GM13977 (cell line): ENCODE measurements around the gene METAP1D.

Source experiments
- DNase-seq: peaks from one replicate; pipeline ENCODE4 v3.0.0; 2012; ENCODE audit warnings: low spot score
- CTCF ChIP-seq: IDR thresholded peaks from 2 replicates; pipeline ENCODE4 v1.5.1; 2012; ENCODE audit warnings: mild to moderate bottlenecking, control low read depth; ENCODE audit not compliant: insufficient read depth; ENCODE audit errors: extremely low read depth, missing control alignments
- in situ Hi-C: fragments of 300-500 bp; cut with MboI; formaldehyde crosslinking; loops from one replicate; pipeline ENCODE4 v1.12.0; 2022; ENCODE audit warnings: low sequenced_read_pairs, low pct_unique_long_range_greater_than_20kb, mixed read lengths, inconsistent platforms; ENCODE audit not compliant: unreplicated experiment

Gene METAP1D

GRCh38 chr2:172106108-172106961 lies 106.6 kb downstream of the METAP1D start:
- DNase-seq, result peak; percentile 64
- TF ChIP-seq CTCF, result peak; percentile 62
- in situ Hi-C loops, result loop anchor here (10.0 to 25.0 kb wide), 2 partner anchors 402 to 519 kb away; no protein-coding TSS in a partner anchor

- peak; percentile 11 for DNase-seq
- TF ChIP-seq CTCF, result no peak
- in situ Hi-C loops, result loop anchor here (10.0 to 25.0 kb wide), 2 partner anchors 403 to 521 kb away; no protein-coding TSS in a partner anchor
These were observed 108.2 kb downstream of the METAP1D start for GRCh38 chr2:172107690-172108586.

- DNase-seq, result peak; percentile 12
- in situ Hi-C loops, result loop anchor here (10.0 to 25.0 kb wide), 2 partner anchors 404 to 521 kb away; no protein-coding TSS in a partner anchor
- no peak for TF ChIP-seq CTCF
These were observed 108.8 kb downstream of the METAP1D start for GRCh38 chr2:172108587-172108930.

GRCh38 chr2:172109256-172109987 lies 109.7 kb downstream of the METAP1D start:
- DNase-seq, result peak; percentile 11
- TF ChIP-seq CTCF, result no peak
- in situ Hi-C loops, result loop anchor here (10.0 to 25.0 kb wide), 2 partner anchors 405 to 522 kb away; no protein-coding TSS in a partner anchor

- in situ Hi-C loops, result loop anchor here (10.0 to 25.0 kb wide), 2 partner anchors 405 to 523 kb away; no protein-coding TSS in a partner anchor
These were observed 110.4 kb downstream of the METAP1D start for GRCh38 chr2:172109988-172110811.

More at GRCh38 chr2:172109988-172110811, 110.4 kb downstream of the METAP1D start:
- DNase-seq, result peak; percentile 9
- TF ChIP-seq CTCF, result no peak
